ENCODE measurements around the gene XPO4. TPM values are rescaled to one million over a fixed set of nuclear protein-coding genes. Genes with fewer than 3 reads are reported as not detected.
A peak's percentile ranks its signal among the peaks of the same experiment; 100 is the strongest.

XPO4 gene
- total and polyA plus RNA-seq, 11 donors, result 4.8 to 53.7 (median 25.6) TPM

DNA sequence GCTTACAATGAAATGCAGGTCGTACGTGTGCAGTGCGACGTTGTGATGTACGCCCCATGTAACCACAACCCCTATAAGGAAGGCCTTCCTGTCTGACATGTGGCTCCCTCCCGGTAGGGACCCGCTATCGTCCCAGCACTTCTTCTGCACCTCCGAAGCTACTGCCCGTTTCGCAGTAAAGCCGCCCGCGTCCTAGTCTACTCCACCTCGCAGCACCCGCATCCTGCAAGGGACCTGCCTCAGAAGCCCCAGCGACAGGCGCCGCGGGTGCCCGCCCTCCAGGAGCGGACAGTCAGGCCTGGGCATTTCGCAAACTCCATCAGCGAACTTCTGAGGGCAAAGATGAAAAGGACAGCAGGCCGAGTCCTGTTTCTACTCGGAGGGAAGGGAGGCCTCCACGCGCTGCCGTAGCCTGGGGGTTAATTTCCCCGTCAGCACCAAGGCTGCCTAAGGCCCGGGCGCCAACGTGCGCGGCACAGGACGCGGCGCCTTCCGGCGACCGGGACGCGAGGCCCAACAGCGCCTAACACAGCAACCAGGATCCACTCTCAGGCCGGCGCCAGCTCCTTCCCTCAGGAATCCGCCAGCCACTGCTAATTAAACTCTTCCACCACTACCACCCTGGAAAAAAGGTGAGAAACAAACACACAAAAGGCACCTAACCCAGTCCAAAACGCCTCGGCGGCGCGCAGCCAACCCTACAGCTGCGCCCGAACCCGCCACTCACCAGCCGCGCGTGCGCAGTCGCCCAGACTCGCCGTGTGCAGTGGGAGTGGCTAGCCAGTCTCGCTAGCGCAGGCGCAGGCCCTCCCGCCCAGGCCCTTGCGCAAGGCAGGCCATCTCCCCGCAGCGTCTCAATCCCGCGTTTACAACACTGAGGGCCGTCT is 129.1 kb downstream of the XPO4 start, which contains the start of gene EEF1AKMT1:
EEF1AKMT1 (minus strand) TSS at position 768 of the 887 bp plus-strand sequence. CDS start 16,363 bp downstream, outside the sequence.
- peak; percentile 94 to 98 (median 95) for DNase-seq
- TF ChIP-seq POLR2A (IDR thresholded peaks at IDR 0.05), result peak in 1 of 2 donors; percentile 84
- TF ChIP-seq, protein P1, sequence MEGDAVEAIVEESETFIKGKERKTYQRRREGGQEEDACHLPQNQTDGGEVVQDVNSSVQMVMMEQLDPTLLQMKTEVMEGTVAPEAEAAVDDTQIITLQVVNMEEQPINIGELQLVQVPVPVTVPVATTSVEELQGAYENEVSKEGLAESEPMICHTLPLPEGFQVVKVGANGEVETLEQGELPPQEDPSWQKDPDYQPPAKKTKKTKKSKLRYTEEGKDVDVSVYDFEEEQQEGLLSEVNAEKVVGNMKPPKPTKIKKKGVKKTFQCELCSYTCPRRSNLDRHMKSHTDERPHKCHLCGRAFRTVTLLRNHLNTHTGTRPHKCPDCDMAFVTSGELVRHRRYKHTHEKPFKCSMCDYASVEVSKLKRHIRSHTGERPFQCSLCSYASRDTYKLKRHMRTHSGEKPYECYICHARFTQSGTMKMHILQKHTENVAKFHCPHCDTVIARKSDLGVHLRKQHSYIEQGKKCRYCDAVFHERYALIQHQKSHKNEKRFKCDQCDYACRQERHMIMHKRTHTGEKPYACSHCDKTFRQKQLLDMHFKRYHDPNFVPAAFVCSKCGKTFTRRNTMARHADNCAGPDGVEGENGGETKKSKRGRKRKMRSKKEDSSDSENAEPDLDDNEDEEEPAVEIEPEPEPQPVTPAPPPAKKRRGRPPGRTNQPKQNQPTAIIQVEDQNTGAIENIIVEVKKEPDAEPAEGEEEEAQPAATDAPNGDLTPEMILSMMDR (IDR thresholded peaks at IDR 0.05), result no peak
- Histone ChIP-seq H3K9me3 (peaks cover 0 to 16% (median 0%) of the 10 kb centered on the region in 12 donors), H3K27me3 (no peaks in the 10 kb centered on the region), H3K4me1 (peaks cover 0 to 14% (median 8%) of the 10 kb centered on the region in 12 donors), H3K36me3 (peaks cover 0 to 19% (median 10%) of the 10 kb centered on the region in 9 donors), H3K4me3 (peak within 1 kb of the TSS; percentile 34 to 80 (median 70)), H3K27ac (peak within 1 kb of the TSS; percentile 85 to 97 (median 92))
- intact Hi-C loops (cut with DNase I), result loop anchor here in 5 of 10 donors (2.0 to 10.0 kb wide), 8 partner anchors 39 to 129 kb away; partner anchors contain the start of gene XPO4 (in 1 of the 5)
- WGBS, 4 donors, result 0% methylated on average over 61 to 72 of the region's 72 CpGs
- peak; percentile 97 to 99 (median 98) for ATAC-seq

DNA sequence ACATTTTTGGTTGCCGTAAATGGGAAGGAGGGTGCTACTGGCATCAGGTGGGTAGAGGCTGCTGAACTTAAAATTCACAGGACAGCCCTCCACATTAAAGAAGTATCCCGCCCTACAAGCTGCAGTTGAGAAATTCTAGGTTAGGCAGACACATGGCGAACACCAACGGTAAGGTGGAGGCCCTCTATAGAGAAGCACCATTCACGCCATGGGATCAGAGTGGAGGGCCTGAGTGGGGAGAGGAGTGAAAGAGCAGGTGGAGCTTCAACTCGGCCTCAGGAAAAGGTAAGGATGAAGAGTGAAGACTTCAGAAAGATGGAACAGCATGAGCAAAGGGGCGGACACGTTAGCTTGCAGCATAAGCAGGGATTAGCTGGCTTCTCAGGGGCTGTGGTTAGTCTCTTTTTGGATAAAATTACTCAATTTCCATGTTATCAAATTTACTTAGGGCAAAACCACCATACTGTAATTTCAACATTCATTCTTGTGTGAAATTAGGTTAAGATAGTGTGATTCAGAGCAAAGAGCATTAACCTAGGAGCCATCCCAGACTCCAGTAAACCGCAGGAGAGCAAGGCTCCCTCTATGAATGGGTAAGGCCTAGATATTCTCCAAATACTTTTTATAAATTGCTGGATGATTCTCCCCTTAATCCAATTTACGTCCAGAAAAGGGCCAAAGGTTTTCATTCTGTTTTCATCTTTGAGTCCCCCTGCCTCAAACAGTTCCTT is 130.0 kb downstream of the XPO4 start:
- Histone ChIP-seq H3K9me3 (peaks cover 0 to 24% (median 5%) of the 10 kb centered on the region in 12 donors), H3K27me3 (no peaks in the 10 kb centered on the region), H3K4me3 (peak overlapping the region in 11 of 12 donors; percentile 47 to 80 (median 71)), H3K4me1 (peaks cover 0 to 14% (median 8%) of the 10 kb centered on the region in 12 donors), H3K27ac (peak overlapping the region in 11 of 12 donors; percentile 85 to 97 (median 93)), H3K36me3 (peaks cover 0 to 17% (median 8%) of the 10 kb centered on the region in 9 donors)
- intact Hi-C loops (cut with DNase I), result loop anchor here in 5 of 10 donors (2.0 to 10.0 kb wide), 8 partner anchors 40 to 130 kb away; partner anchors contain the start of gene XPO4 (in 1 of the 5)
- DNase-seq, result no peak
- no peak for TF ChIP-seq POLR2A (IDR thresholded peaks at IDR 0.05)
- TF ChIP-seq, protein P1 (IDR thresholded peaks at IDR 0.05), result no peak
- no peak for ATAC-seq
- 85 to 89% (median 87%) methylated on average over 10 of the region's 10 CpGs for WGBS, 4 donors

DNA sequence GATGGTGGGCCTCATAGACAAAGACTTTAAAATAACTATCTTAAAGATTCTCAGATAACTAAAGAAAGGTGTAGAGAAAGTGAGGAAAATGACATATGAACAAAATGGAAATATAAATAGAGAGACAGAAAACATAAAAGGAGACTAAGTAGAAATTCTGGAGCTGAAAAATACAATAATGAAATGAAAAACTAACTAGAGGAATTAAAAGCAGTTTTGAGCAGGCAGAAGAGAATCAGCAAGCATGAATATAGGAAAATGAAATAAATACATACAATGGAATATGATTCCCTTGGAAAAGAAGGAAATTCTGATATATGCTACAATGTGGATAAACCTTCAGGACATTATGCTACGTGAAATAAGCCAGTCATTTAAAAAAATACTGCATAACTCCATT is 132.7 kb downstream of the XPO4 start:
- Histone ChIP-seq H3K4me1 (peaks cover 0 to 14% (median 8%) of the 10 kb centered on the region in 12 donors), H3K4me3 (no peak overlapping the region), H3K27me3 (no peaks in the 10 kb centered on the region), H3K27ac (no peak overlapping the region), H3K9me3 (peaks cover 0 to 38% (median 9%) of the 10 kb centered on the region in 12 donors), H3K36me3 (peaks cover 0 to 23% (median 2%) of the 10 kb centered on the region in 9 donors)
- DNase-seq (no peak), ATAC-seq (no peak)
- intact Hi-C loops (cut with DNase I), result loop anchor here in 5 of 10 donors (5.0 to 10.0 kb wide), 7 partner anchors 42 to 132 kb away; partner anchors contain the start of gene XPO4 (in 1 of the 5)
- 94 to 99% (median 97%) methylated on average over 1 of the region's 1 CpG for WGBS, 4 donors
- TF ChIP-seq, protein P1 (IDR thresholded peaks at IDR 0.05), result no peak
- TF ChIP-seq POLR2A (IDR thresholded peaks at IDR 0.05), result no peak

Data from heart left ventricle (tissue), 16 donors.